Spleen (tissue), 7 donors: ENCODE data around the gene CHCHD3.

ENCODE experiments used
- POLR2AphosphoS5 ChIP-seq, 3 donors: sonication (generic); formaldehyde crosslinking; IDR thresholded peaks; one replicate each; pipeline ENCODE4 v1.5.1; 2017; ENCODE audit warnings: antibody characterized with exemption in 3 of 3
- TF ChIP-seq, protein P1 (sequence below), 11 experiments: fragments of 200-600 bp in 7 of 11; fragments of 450-650 bp in 4 of 11; sonication (generic) in 4 of 11; IDR thresholded peaks in 8 of 11; conservative IDR thresholded peaks in 3 of 11; 1 replicate in 7 of 11; 2 replicates in 4 of 11; pipeline versions ENCODE4 v1.4.0 to v1.8.0; 2016 to 2021; ENCODE audit warnings: antibody characterized with exemption in 11 of 11, inconsistent platforms in 4 of 11, mild to moderate bottlenecking in 1 of 11
- donor health status: DM: no; HTN: no; CAD: no; lungs with moderate emphysema.
- donor health status: DM: no; HTN: no; CAD: no.
- donor health status: DM: no; HTN: no; CAD: no.

DNA sequence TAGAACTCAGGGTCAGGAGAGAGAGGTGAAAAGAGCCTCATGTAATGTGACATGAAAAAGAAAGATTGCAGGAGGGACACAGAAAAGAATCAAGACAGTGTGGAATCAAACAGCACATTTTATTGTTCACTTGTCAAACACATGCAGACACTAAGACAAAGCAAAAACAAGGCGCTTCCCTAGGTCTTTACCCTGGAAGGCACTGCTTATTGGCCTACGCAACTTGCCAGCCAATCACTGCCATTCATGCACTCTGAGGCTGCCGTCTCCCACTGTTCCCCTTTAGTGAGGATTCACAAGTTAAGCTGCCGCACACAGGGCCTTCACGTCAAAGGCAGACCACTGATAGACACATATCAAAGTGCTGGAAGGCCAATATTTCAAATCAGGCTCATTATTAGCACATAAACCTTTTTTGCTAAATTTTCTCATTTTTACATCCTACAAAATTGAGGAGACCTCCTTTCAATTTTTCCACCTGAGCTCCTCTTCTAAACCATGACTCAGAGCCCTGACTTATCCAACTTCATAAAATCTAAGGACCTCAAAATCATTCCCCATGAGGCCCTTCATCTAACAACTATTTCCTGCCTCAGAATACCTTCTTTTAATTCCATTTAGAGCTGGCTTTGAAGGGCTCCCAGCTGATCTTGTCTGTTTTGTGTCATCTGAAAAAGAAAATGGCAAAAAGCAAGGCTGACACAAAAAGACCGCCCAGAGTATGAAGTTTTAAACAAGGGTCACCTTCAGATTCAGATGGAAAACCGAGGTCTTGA is 149.4 kb downstream of the CHCHD3 start:
- TF ChIP-seq, protein P1, sequence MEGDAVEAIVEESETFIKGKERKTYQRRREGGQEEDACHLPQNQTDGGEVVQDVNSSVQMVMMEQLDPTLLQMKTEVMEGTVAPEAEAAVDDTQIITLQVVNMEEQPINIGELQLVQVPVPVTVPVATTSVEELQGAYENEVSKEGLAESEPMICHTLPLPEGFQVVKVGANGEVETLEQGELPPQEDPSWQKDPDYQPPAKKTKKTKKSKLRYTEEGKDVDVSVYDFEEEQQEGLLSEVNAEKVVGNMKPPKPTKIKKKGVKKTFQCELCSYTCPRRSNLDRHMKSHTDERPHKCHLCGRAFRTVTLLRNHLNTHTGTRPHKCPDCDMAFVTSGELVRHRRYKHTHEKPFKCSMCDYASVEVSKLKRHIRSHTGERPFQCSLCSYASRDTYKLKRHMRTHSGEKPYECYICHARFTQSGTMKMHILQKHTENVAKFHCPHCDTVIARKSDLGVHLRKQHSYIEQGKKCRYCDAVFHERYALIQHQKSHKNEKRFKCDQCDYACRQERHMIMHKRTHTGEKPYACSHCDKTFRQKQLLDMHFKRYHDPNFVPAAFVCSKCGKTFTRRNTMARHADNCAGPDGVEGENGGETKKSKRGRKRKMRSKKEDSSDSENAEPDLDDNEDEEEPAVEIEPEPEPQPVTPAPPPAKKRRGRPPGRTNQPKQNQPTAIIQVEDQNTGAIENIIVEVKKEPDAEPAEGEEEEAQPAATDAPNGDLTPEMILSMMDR (IDR thresholded peaks at IDR 0.05 in 8 of 11, conservative IDR thresholded peaks at IDR 0.05 in 3 of 11): no peak
- TF ChIP-seq POLR2AphosphoS5 (IDR thresholded peaks at IDR 0.05): no peak
